Thyroid gland (tissue), 4 donors: ENCODE data around the gene HAVCR1. TPM values are rescaled to one million over a fixed set of nuclear protein-coding genes. Genes with fewer than 3 reads are reported as not detected.

Experiments
- DNase-seq, 2 donors: peaks; one replicate each; pipeline ENCODE4 v3.0.0-alpha.2; 2019
- H3K27ac ChIP-seq, 3 donors: fragments of 200-600 bp; sonication (generic); 1 replicate in 2 of 3; 2 replicates in 1 of 3; pipeline ENCODE4 v1.5.1; 2016 to 2019; ENCODE audit warnings: mild to moderate bottlenecking in 1 of 3, moderate library complexity in 1 of 3
- H3K27me3 ChIP-seq: fragments of 200-600 bp; sonication (generic); one replicate; pipeline ENCODE4 v1.5.1; 2019
- H3K36me3 ChIP-seq, 2 donors: fragments of 200-600 bp; sonication (generic); one replicate each; pipeline ENCODE4 v1.5.1; 2016 to 2019
- H3K4me1 ChIP-seq, 2 donors: fragments of 200-600 bp; sonication (generic); one replicate each; pipeline ENCODE4 v1.5.1; 2017 to 2019
- H3K4me3 ChIP-seq, 3 donors: fragments of 200-600 bp; sonication (generic); replicated peaks in 1 of 3; 1 replicate in 2 of 3; 2 replicates in 1 of 3; pipeline ENCODE4 v1.5.1; 2016; ENCODE audit warnings: mild to moderate bottlenecking in 1 of 3
- H3K9me3 ChIP-seq: fragments of 200-600 bp; sonication (generic); one replicate; pipeline ENCODE4 v1.5.1; 2017
- CTCF ChIP-seq, 6 experiments: fragments of 200-600 bp in 3 of 6; fragments of 450-650 bp in 3 of 6; sonication (generic) in 3 of 6; IDR thresholded peaks; one replicate each; pipeline ENCODE4 v1.5.1; 2016 to 2019; ENCODE audit warnings: antibody characterized with exemption in 6 of 6, mild to moderate bottlenecking in 2 of 6, inconsistent platforms in 1 of 6, moderate library complexity in 1 of 6
- POLR2A ChIP-seq, 2 donors: fragments of 450-650 bp; IDR thresholded peaks; one replicate each; pipeline ENCODE4 v1.6.1; 2017; ENCODE audit warnings: antibody characterized with exemption in 2 of 2, mild to moderate bottlenecking in 2 of 2, moderate library complexity in 1 of 2
- WGBS, 2 donors: methylation state at CpG; one replicate each; pipeline ENCODE4 v1.1.5; 2017; 5-methylcytosine and 5-hydroxymethylcytosine counted together
- intact Hi-C: fragments of 100-400 bp; cut with DNase I; formaldehyde crosslinking; loops from one replicate; pipeline ENCODE4 v1.15.1; 2023
- total RNA-seq, 4 donors: library from RNA; depleted of rRNA; stranded (reverse); fragments of >200 nt; gene quantifications; one replicate each; pipeline ENCODE4 v1.2.3, GENCODE V29; 2016

HAVCR1 gene
- total RNA-seq, 4 donors from 2014 or later, result 0.40 TPM; not detected in 3

- TF ChIP-seq CTCF (IDR thresholded peaks at IDR 0.05) (no peak), POLR2A (IDR thresholded peaks at IDR 0.05) (no peak)
- intact Hi-C loops, result no loop called here
Observed at GRCh38 chr5:157069949-157070348, 11.0 kb upstream of the HAVCR1 start.

GRCh38 chr5:157068785-157069184, 9.9 kb upstream of the HAVCR1 start:
- no peaks in the 10 kb centered on the region for H3K4me1 ChIP-seq
- no peaks in the 10 kb centered on the region for H3K27me3 ChIP-seq
- no peaks in the 10 kb centered on the region for H3K9me3 ChIP-seq
- 91 to 98% methylated on average over 5 of the region's 5 CpGs for WGBS, 2 donors
- no peak overlapping the region for H3K27ac ChIP-seq
- no peak for DNase-seq
- intact Hi-C loops, result no loop called here
- no peaks in the 10 kb centered on the region for H3K36me3 ChIP-seq
- H3K4me3 ChIP-seq, result no peak overlapping the region
- TF ChIP-seq POLR2A (IDR thresholded peaks at IDR 0.05), result no peak
- no peak for TF ChIP-seq CTCF (IDR thresholded peaks at IDR 0.05)

More at GRCh38 chr5:157069949-157070348, 11.0 kb upstream of the HAVCR1 start:
- Histone ChIP-seq H3K9me3 (no peaks in the 10 kb centered on the region), H3K4me1 (no peaks in the 10 kb centered on the region), H3K27me3 (no peaks in the 10 kb centered on the region), H3K27ac (no peak overlapping the region), H3K36me3 (no peaks in the 10 kb centered on the region), H3K4me3 (no peak overlapping the region)
- DNase-seq, result no peak
- 85 to 90% methylated on average over 3 of the region's 3 CpGs for WGBS, 2 donors

GRCh38 chr5:157068339-157068738, 9.4 kb upstream of the HAVCR1 start:
- no peak overlapping the region for H3K27ac ChIP-seq
- intact Hi-C loops, result no loop called here

GRCh38 chr5:157067005-157067404, 8.1 kb upstream of the HAVCR1 start:
- H3K27ac ChIP-seq, result no peak overlapping the region
- H3K27me3 ChIP-seq, result no peaks in the 10 kb centered on the region
- WGBS, 2 donors, result 44 to 66% methylated on average over 2 of the region's 2 CpGs
- TF ChIP-seq POLR2A (IDR thresholded peaks at IDR 0.05), result no peak
- TF ChIP-seq CTCF (IDR thresholded peaks at IDR 0.05), result no peak
- no peak overlapping the region for H3K4me3 ChIP-seq
- no peak for DNase-seq
- no peaks in the 10 kb centered on the region for H3K9me3 ChIP-seq
- no peaks in the 10 kb centered on the region for H3K4me1 ChIP-seq
- intact Hi-C loops, result no loop called here
- no peaks in the 10 kb centered on the region for H3K36me3 ChIP-seq

More at GRCh38 chr5:157068339-157068738, 9.4 kb upstream of the HAVCR1 start:
- no peaks in the 10 kb centered on the region for H3K27me3 ChIP-seq
- no peaks in the 10 kb centered on the region for H3K4me1 ChIP-seq
- TF ChIP-seq POLR2A (IDR thresholded peaks at IDR 0.05) (no peak), CTCF (IDR thresholded peaks at IDR 0.05) (no peak)
- no peaks in the 10 kb centered on the region for H3K9me3 ChIP-seq
- 98 to 99% methylated on average over 5 of the region's 5 CpGs for WGBS, 2 donors
- no peak overlapping the region for H3K4me3 ChIP-seq
- no peak for DNase-seq
- H3K36me3 ChIP-seq, result no peaks in the 10 kb centered on the region

- H3K27me3 ChIP-seq, result no peaks in the 10 kb centered on the region
- H3K4me1 ChIP-seq, result no peaks in the 10 kb centered on the region
- no peak for DNase-seq
- WGBS, 2 donors, result 81 to 83% methylated on average over 2 of the region's 2 CpGs
- intact Hi-C loops, result no loop called here
- H3K36me3 ChIP-seq, result no peaks in the 10 kb centered on the region
- no peaks in the 10 kb centered on the region for H3K9me3 ChIP-seq
- TF ChIP-seq POLR2A (IDR thresholded peaks at IDR 0.05) (no peak), CTCF (IDR thresholded peaks at IDR 0.05) (no peak)
- no peak overlapping the region for H3K4me3 ChIP-seq
- no peak overlapping the region for H3K27ac ChIP-seq
Observed at GRCh38 chr5:157066080-157066479, 7.2 kb upstream of the HAVCR1 start.
